ENCODE results near the gene SH3RF3. TPM values are rescaled to one million over a fixed set of nuclear protein-coding genes. Genes with fewer than 3 reads are reported as not detected.

SH3RF3 gene
- total RNA-seq, 1 experiment from 2014 or later, result not detected

GRCh38 chr2:109376115-109376514 is 247.1 kb downstream of the SH3RF3 start:
- no TSS peak for BruUV-seq (replicated peaks)
- DNase-seq (ENCODE audit: low read depth, low spot score), result no peak
- CTCF ChIA-PET, result no interaction called here

More at GRCh38 chr2:109376115-109376514, 247.1 kb downstream of the SH3RF3 start:
- H3K79me2 ChIP-seq (ENCODE audit: insufficient read depth, low read length), result no peaks in the 10 kb centered on the region
- RAD21 ChIA-PET (ENCODE audit: low non-redundant PET in 1 of 2, low total read pairs in 2 of 2, uncharacterized antibody in 2 of 2, unreplicated experiment in 2 of 2), result no interaction called here
- H3K4me3 ChIP-seq (replicated peaks in 1 of 2; ENCODE audit: low read depth in 1 of 2, low read length in 2 of 2), result no peak overlapping the region
- no peaks in the 10 kb centered on the region for H3K9me3 ChIP-seq (ENCODE audit: control insufficient read depth in 1 of 2, insufficient read depth in 1 of 2, low read depth in 1 of 2, low read length in 2 of 2)
- intact Hi-C loops (cut with micrococcal nuclease), result no loop called here
- ATAC-seq, result no peak
- TF ChIP-seq SIN3A (IDR thresholded peaks at IDR 0.05; ENCODE audit: low read depth) (no peak), TCF7L2 (IDR thresholded peaks at IDR 0.05; ENCODE audit: borderline replicate concordance, extremely low read depth, insufficient read depth, insufficient read length) (no peak), ZNF274 (IDR thresholded peaks at IDR 0.05; ENCODE audit: low read depth, low read length) (no peak), REST (IDR thresholded peaks at IDR 0.05; ENCODE audit: low read depth) (no peak), POLR2AphosphoS5 (IDR thresholded peaks at IDR 0.05; ENCODE audit: low read depth, low read length) (no peak), FOSL1 (IDR thresholded peaks at IDR 0.05; ENCODE audit: low read depth) (no peak), JUND (IDR thresholded peaks at IDR 0.05) (no peak), ZFX (IDR thresholded peaks at IDR 0.05) (no peak), SRF (IDR thresholded peaks at IDR 0.05; ENCODE audit: low read depth) (no peak), ATF3 (IDR thresholded peaks at IDR 0.05) (no peak), EZH2phosphoT487 (IDR thresholded peaks at IDR 0.05; ENCODE audit: borderline replicate concordance) (no peak), EZH2 (IDR thresholded peaks at IDR 0.05) (no peak), EGR1 (IDR thresholded peaks at IDR 0.05; ENCODE audit: low read depth) (no peak), ZBTB33 (IDR thresholded peaks at IDR 0.05; ENCODE audit: extremely low read depth, insufficient replicate concordance, low read length) (no peak), CTCF (IDR thresholded peaks at IDR 0.05 in 2 of 3, conservative IDR thresholded peaks at IDR 0.05 in 1 of 3; ENCODE audit: borderline replicate concordance in 1 of 3, insufficient read depth in 1 of 3, low read depth in 2 of 3, low read length in 2 of 3) (no peak), ELF1 (IDR thresholded peaks at IDR 0.05; ENCODE audit: borderline replicate concordance, low read depth) (no peak), POLR2A (IDR thresholded peaks at IDR 0.05; ENCODE audit: borderline replicate concordance, extremely low read depth, insufficient read depth, insufficient read length) (no peak)
- H3K36me3 ChIP-seq (ENCODE audit: control insufficient read depth in 1 of 2, insufficient read depth in 2 of 2, low read length in 2 of 2), result no peaks in the 10 kb centered on the region
- no peak overlapping the region for H3K9ac ChIP-seq (ENCODE audit: low read length)
- H3K4me2 ChIP-seq (ENCODE audit: low read length), result no peak overlapping the region
- H4K20me1 ChIP-seq (ENCODE audit: insufficient read depth), result no peaks in the 10 kb centered on the region
- no peak overlapping the region for H2AFZ ChIP-seq (ENCODE audit: low read depth, low read length, poor library complexity, severe bottlenecking)
- H3K4me1 ChIP-seq (ENCODE audit: control insufficient read depth in 1 of 2, insufficient read depth in 2 of 2, low read length in 2 of 2), result no peaks in the 10 kb centered on the region
- H3K27ac ChIP-seq (ENCODE audit: low read depth, low read length), result no peak overlapping the region
- POLR2A ChIA-PET, result no interaction called here
- H3K9me2 ChIP-seq (ENCODE audit: insufficient read depth), result no peaks in the 10 kb centered on the region
- peaks cover 37% of the 10 kb centered on the region for H3K27me3 ChIP-seq (ENCODE audit: insufficient read depth, low read length)

All from HCT116 (cell line).